ENCODE data around the gene THOC7.

THOC7 gene

GRCh38 chr3:63795438-63795837 lies 68.2 kb downstream of the THOC7 start:
- H3K27ac ChIP-seq: no peak overlapping the region
- no peak for TF ChIP-seq CTCF (conservative IDR thresholded peaks at IDR 0.05)

GRCh38 chr3:63791974-63792373 lies 71.6 kb downstream of the THOC7 start:
- H3K27ac ChIP-seq: no peak overlapping the region
- TF ChIP-seq CTCF (conservative IDR thresholded peaks at IDR 0.05): peak; percentile 73

All from VCaP (cell line).